HG02970 (cell line): ENCODE results near the gene ZNF784.

ENCODE experiments used
- ATAC-seq: cut with Tn5 transposase; IDR thresholded peaks from one replicate; pipeline ENCODE4 v1.9.1; 2021; ENCODE audit warnings: mild to moderate bottlenecking, moderate library complexity, moderate number of reproducible peaks; ENCODE audit not compliant: unreplicated experiment, low FRiP score

ZNF784 gene

DNA sequence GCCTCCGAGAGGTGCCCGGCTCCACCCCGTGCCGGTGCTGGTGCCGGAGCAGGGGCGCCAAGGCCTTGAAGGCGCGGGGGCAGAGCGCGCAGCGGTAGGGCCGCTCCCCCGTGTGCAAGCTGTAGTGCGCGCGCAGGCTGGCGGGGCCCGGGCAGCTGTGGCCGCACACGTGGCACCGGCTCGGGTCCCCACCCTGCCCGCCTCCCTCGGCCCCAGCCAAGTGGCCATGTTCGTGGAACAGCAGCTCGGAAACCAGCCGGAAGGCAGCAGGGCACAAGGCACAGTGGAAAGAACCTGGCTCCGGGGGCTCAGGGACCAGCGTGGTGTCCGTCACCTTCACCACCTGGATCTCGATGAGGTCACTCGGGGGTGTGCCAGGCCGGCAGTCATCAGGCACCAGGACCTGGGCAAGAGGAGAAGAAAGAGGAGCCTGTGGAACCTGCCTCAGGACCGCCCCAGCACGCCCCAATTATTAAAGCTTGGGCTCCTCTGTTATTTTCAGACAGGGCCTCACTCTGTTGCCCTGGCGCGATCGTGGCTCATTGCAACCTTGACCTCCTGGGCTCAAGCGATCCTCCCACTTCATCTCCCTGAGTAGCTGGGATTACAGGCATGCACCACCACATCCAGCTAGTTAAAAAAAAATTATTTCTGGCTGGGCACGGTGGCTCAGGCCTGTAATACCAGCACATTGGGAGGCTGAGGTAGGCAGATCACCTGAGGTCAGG, 2.0 kb downstream of the ZNF784 start:
- ATAC-seq = no peak

DNA sequence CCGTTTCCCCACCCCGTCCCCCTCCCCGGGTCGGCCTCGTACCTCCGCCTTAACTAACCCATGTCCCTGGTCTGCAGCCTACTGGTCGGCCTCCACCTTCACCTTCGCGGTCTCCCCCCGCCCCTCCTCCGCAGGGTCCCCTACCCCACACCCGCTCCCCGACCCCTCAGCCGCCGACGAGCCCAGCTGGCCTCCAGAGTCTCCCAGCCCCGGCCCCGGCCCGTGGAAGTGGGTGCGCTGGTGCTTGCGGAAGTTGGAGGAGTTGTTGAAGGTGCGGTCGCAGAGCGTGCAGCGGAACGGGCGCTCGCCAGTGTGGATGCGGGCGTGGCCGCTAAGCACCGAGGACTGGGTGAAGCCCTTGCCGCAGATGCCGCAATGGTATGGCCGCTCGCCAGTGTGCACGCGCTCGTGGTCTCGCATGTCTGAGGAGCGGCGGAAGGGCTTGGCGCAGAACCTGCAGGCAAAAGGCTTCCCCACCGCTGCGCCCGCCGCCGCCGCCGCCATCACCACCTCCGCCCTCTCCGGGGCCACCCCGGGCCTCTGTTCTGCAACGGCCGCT, 2.6 kb downstream of the ZNF784 start:
- no peak for ATAC-seq

DNA sequence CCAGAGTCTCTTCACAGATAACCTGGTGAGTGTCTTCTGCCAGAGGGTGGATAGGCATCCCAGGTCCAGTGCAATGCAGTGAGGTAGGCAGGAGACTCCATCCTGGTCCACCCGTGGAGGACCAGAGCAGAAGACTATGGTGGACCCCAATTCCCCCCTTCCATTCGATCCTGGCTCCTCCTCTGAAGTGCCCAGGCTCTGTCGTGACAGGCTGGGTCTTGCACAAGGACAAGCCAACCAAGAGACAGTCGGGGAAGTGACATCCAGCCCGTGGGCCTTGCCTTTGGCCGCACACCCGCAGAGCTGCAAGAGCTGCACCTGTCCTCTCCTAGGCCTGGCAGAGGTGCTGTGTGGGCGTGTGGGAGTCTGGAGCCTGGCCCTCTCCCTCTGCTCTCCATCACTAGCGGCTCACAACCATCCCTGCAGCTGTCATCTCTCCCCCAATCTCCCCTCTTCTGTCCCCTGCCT, 3.1 kb downstream of the ZNF784 start:
- ATAC-seq = no peak

DNA sequence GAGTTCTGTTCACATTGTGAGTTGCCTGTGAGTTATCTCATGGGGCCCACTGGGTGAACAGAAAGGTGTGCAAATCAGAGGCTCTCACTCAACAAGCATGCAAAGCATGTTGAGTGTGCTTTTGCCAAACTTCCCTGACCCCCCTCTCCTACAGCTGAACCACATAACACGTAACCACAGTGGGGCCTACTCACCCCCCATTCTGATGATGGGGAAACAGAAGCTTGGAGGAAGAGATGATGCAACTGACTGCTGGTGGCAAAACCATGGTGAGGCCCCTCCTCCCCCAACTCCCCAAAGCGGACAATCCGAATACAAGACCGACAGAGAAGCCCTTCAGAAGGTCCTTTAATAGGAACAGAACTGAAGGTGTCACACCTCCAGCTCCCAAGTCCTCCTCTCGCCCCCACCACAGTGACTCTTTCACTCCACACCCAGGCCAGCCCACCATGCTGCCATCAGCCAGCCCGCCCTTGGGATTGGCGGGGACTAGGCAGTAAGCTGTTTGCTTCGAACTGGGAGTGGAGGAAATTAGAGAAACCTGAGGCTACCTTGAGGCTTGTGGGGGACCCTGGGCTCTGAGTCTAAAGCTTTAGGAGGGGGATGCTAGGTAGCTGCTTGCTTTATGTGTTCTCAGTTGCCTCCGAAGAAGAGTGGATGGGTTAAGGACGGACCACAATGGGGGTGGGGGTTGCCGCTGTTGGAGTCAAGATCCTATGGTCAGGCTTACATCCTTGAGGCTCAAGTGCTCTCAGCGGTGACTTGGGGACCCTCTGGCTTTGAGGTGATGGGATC, 3.8 kb downstream of the ZNF784 start:
- ATAC-seq = no peak

DNA sequence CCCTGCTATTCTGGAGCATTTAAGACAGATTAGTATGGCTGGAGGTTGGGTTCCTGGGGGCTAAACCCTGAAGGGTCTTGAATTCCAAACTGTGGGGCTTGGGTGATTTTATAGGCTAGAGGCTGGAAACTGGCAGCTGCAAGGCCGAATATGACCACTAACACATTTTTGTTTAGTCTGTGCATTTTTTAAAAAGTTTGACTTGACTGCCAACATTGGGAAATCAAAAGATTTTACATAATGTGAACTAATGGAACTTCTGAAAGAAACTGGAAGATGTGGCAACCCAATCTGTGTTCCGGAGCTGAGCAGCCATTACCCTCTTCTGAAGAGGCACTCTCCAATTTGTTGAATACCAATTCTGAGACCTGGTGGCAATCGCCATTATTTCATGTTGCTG, 5.1 kb downstream of the ZNF784 start:
- ATAC-seq = no peak

DNA sequence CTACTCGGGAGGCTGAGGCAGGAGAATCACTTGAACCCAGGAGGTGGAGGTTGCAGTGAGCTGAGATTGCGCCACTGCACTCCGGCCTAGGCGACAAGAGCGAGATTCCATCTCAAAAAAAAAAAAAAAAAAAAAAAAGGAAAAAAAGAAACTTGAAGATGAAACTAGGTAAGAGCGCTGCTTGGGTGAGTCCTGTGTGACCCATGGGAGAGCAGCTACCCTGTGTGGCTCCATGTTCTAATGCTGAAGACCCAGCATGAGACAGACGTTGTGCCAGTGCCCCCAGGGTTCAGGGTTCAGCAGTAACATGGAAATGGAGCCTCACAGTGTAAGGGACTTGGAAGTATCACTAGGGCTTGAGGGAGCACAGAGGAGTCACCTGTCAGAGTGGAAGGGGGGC, 5.9 kb downstream of the ZNF784 start:
- no peak for ATAC-seq

DNA sequence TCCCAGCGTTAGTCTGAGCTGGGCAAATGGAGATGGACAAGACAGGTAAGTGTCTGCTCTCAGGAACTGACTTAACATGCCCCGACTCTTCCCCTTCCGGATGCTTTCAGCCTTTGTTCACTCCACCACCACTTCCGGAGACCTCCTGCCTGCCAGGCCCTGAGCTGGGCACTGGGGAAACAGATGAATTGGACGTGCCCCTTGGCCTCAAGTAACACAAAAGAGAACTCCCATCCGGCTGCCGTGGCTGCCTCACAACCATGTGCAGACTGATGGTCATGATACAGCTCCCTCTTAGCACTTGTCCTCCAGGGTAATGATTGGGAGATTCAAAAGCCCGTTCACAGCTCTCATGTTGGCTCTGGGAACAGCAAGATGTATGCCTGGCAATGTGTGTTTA, 6.9 kb downstream of the ZNF784 start:
- no peak for ATAC-seq

DNA sequence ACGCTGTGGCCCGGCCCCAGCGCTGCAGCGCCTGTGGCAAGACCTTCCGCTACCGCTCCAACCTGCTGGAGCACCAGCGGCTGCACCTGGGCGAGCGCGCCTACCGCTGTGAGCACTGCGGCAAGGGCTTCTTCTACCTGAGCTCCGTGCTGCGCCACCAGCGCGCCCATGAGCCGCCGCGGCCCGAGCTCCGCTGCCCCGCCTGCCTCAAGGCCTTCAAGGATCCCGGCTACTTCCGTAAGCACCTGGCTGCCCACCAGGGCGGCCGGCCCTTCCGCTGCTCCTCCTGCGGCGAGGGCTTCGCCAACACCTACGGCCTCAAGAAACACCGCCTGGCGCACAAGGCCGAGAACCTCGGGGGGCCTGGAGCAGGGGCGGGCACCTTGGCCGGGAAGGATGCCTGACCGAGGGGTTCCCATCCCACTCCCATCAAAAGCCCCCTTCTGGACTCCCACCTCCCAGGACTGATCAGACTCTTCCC, 7.9 kb downstream of the ZNF784 start:
- no peak for ATAC-seq

DNA sequence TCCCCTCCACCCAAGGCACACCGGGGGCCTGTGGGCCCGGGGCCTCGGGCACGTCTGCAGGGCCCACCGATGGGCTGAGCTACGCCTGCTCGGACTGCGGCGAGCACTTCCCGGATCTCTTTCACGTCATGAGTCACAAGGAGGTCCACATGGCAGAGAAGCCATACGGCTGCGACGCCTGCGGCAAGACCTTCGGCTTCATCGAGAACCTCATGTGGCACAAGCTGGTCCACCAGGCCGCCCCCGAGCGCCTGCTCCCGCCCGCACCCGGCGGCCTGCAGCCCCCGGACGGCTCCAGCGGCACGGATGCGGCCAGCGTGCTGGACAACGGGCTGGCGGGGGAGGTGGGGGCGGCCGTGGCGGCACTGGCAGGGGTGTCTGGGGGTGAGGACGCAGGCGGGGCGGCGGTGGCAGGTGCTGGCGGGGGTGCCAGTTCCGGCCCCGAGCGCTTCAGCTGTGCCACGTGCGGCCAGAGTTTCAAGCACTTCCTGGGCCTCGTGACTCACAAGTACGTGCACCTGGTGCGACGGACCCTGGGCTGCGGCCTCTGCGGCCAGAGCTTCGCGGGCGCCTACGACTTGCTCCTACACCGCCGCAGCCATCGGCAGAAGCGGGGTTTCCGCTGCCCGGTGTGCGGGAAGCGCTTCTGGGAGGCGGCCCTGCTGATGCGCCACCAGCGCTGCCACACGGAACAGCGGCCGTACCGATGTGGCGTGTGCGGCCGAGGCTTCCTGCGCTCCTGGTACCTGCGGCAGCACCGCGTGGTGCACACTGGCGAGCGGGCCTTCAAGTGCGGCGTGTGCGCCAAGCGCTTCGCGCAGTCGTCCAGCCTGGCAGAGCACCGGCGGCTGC, 8.6 kb downstream of the ZNF784 start:
- no peak for ATAC-seq

DNA sequence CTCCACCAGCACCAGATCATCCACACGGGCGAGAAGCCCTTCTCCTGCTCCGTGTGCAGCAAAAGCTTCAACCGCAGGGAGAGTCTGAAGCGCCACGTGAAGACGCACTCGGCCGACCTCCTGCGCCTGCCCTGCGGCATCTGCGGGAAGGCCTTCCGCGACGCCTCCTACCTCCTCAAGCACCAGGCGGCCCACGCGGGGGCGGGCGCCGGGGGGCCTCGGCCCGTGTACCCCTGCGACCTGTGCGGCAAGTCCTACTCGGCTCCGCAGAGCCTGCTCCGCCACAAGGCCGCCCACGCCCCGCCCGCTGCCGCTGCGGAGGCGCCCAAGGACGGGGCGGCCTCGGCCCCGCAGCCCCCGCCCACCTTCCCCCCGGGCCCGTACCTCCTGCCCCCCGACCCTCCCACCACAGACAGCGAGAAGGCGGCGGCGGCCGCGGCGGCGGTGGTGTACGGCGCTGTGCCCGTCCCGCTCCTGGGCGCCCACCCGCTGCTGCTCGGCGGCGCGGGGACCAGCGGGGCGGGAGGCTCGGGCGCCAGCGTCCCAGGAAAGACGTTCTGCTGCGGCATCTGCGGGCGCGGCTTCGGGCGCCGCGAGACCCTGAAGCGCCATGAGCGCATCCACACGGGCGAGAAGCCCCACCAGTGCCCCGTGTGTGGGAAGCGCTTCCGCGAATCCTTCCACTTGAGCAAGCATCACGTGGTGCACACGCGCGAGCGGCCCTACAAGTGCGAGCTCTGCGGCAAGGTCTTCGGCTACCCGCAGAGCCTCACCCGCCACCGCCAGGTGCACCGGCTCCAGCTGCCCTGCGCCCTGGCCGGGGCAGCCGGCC, 9.4 kb downstream of the ZNF784 start:
- no peak for ATAC-seq

DNA sequence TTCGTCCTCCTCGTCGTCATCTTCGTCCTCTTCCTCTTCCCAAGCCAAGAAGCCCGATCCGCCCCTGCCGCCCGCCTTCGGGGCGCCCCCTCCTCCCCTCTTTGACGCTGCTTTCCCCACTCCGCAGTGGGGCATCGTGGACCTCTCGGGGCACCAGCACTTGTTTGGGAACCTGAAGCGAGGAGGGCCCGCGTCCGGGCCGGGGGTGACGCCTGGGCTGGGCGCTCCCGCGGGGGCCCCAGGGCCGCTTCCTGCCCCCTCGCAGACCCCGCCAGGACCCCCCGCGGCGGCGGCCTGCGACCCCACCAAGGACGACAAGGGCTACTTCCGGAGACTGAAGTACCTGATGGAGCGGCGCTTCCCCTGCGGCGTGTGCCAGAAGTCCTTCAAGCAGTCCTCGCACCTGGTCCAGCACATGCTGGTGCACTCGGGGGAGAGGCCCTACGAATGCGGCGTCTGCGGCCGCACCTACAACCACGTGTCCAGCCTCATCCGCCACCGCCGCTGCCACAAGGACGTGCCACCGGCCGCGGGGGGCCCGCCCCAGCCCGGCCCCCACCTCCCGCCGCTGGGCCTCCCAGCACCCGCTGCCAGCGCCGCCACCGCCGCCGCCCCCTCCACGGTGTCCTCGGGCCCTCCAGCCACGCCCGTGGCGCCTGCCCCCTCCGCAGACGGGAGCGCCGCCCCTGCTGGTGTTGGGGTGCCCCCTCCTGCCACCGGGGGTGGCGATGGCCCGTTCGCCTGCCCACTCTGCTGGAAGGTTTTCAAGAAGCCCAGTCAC, 10.2 kb downstream of the ZNF784 start:
- no peak for ATAC-seq

DNA sequence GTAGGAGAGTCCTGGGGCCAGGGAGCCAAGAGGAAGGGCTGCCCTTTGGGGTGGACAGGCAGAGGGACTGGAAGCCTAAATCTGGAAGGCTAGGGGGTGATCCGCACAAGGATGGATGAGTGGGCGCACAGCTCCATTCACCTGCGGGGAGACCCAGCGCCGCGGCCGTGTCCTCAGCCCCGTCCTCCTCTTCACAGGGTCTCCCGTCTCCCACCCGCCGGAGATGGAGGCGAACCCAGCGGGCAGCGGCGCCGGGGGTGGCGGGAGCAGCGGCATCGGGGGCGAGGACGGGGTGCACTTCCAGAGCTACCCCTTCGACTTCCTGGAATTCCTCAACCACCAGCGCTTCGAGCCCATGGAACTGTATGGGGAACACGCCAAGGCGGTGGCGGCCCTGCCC, 11.0 kb downstream of the ZNF784 start:
- no peak for ATAC-seq

DNA sequence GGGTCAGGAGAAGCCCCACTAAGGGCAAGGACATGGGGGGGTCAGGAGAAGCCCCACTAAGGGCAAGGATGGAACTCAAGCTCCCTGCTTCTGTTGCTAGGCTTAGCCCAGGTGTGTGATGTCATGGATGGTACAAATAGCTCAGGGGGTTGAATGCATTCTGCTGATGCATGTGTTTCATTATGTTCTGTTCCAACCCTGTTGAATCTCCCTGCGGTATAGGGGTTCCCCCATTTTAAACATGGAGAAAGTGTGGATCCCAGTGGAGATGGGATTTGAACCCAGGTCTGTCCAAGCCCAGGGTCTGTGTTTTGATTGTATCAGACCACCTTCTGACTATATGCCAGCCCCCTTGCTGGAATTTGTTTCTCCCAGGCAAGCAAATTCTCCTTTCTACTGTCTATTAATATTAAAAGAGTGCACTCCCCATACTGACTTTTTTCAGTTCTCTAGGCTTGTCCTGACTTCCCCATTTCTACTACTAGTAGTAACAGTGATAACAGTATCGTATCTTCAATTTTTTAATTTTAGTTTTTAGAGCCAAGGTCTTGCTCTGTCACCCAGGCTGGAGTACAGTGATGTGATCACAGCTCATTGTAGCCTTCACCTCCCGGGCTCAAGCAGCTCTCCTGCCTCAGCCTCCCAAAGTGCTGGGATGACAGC, 12.3 kb downstream of the ZNF784 start:
- ATAC-seq = no peak

DNA sequence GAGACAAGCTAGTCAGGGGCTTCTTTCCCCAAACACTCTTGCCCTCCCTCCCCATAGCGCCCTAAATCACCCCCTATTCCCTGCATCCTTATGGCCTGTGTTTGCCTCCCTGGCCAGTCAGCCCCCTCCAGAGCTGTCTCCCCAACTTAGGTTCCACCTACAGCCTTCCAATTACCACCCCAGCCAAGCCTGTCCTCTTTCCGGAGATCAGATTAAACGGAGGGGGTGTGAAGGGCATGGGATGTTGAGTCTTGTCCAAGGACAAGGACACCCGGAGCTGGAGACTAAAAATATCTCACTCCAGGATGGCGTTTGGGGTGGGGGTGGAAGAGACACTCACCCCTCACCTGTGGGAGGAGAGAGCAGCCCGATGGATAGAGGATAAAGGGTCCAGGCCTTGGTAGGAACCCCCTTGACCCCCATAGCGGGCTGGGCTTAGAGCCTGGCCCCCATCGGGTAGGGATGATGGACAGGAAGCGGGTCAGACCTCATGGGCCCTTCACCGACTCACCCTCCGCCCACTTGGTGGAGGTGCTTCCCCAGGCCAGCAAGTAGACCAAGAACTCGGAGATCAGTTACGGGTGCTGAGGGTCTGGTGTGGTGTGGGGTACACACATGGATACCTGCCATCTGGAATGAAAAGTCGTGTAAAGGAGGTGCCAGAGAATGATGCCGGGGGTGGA, 12.9 kb downstream of the ZNF784 start:
- ATAC-seq = no peak

DNA sequence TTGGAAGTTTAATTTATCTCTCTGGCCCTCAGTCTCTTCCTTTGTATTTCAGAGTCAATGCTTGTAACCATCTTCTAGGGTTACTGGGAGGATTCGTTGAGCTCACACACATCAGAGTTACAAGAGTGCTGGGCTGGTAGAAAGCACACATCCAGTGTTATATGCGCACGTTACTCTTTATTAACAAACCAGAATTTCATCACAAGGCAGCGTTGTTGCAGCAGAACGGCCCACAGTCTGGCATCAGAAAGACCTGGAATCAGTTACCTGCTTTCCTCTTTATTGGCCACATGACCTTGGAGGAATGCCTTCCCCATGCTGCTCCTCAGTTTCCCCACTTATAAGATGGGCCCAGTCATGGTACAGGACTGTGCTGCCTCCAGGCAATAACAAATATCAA, 15.0 kb downstream of the ZNF784 start:
- ATAC-seq = no peak

DNA sequence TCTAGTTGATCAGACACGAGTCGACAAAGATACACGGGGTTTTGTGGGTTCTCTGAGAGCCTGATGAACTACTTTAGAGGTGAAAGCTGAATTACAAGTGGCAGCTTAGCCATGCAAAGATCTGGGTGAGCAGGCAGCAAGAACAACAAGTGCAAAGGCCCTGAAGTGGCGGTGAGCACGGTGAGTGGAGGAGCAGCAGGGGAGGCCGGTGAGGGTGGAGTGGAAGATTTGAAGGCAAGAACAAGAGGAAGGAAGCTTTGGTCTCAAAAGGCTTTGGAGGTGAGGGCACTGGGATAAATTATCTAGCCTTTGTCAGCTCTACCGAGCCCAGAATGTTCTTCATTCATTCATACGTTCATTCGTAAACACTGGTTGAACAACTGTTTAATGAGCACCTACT, 17.5 kb downstream of the ZNF784 start:
- no peak for ATAC-seq

DNA sequence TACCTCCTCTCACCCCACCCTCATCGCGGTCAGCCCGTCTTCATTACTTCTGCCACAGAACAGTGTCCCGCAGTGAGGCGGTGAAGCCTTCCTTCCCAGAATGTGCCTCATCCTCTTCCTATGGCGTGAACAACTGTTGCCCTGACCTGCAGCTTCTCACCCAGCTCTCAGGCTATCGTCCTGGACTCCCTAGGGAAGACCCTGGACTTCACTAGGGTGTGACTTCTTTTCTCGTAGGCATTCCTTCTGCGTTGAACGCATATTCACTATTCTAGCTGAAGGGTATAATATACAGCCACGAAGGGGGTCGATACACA, 17.9 kb downstream of the ZNF784 start:
- ATAC-seq = no peak
